NCI-H2107 (cell line): ENCODE results near the gene ATP5MG.
A peak's percentile ranks its signal among the peaks of the same experiment; 100 is the strongest.
"Not testable (repeated sequence)": the region's sequence is repeated elsewhere in the genome, so short reads cannot be mapped to it uniquely, and the experiment has no call there.

Source experiments
- DNase-seq: peaks from one replicate; lab custom pipeline; 2025; lab: John Stamatoyannopoulos, UW

Gene ATP5MG

DNA sequence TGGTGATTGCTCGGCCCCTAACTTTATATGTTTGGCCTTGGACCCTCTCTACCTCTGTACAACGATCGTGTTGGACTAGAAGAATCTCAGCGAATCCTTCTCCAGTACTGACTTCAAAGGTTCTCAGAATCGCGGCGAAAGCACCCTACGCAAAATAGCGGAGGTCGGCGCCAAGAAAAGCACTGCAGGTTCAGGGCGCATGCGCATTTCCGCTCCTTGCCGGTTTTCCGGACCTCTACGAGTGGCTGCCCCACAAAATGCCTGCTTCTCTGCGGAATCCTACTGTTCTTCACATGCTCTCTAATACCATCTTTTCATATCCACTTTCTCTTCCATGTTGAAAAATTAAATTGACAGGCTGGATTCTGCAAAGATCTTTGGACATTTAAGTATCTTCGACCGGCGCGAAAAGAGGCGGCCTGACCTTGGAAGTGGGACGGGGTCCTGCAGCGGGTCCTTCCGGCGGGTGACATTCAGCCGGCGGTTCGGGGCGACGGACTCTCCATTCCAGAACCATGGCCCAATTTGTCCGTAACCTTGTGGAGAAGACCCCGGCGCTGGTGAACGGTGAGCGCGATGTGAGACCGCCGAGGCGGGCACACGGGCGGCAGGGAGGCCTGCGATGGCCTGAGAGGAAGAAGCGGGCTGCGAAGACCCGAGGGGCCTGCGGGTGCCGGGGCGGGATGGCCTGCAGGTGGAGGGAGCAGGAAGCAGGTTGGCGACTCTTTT lies at the start of gene ATP5MG:
Gene ATP5MG (plus strand): TSS at position 456 of the 729 bp plus-strand sequence. CDS start 60 bp downstream, at position 516.
- DNase-seq = peak; percentile 71

GRCh38 chr11:118353084-118353710 lies 48.2 kb upstream of the ATP5MG start:
- DNase-seq = no peak

DNA sequence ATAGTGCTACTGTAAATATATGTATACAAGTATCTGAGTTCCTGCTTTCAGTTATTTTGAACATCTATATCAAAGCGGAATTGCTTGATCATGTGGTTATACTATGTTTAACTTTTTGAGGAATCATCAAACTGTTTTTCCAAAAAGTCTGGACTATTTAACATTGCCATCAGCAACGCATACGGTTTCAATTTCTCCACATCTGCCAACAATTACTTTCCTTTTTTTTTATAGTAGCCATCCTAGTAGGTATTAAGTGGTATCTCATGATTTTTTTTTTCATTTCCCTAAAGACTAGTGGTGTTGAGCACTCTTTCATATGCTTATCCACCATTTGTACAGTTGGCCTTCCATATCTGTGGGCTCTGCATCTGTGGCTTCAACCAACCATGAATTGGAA lies 43.3 kb upstream of the ATP5MG start:
- no peak for DNase-seq

- peak; percentile 89 for DNase-seq
These were observed 42.0 kb upstream of the ATP5MG start, which contains the start of gene UBE4A for GRCh38 chr11:118359295-118359958. Gene UBE4A, plus strand, starts transcription at chr11:118359600. Its CDS starts 5,481 bp downstream, at chr11:118365081.

- DNase-seq = no peak
These were observed 36.3 kb upstream of the ATP5MG start for GRCh38 chr11:118364956-118365615.

GRCh38 chr11:118366287-118366686 lies 35.1 kb upstream of the ATP5MG start:
- no peak for DNase-seq

DNA sequence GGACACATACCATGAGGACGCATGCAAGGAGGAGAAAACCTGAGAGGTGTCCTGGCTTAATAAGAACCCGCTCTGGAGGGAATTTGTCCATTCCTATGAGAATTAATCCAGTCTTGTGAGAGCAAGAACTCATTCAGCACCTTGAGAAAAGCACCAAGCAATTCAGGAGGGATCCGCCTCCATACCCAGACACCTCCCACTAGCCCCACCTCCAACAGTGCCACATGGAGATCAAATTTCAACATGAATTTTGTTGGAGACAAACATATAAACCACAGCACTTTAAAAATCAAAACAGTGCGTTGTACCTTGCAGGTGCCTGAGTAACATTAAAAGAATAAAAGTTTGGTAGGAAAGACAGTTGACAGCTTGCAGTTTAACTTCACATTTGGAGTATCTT lies 30.6 kb upstream of the ATP5MG start:
- no peak for DNase-seq

- DNase-seq = no peak
These were observed 28.1 kb upstream of the ATP5MG start for GRCh38 chr11:118373263-118373662.

GRCh38 chr11:118373871-118374270 lies 27.5 kb upstream of the ATP5MG start:
- DNase-seq = no peak

- no peak for DNase-seq
These were observed 26.7 kb upstream of the ATP5MG start for GRCh38 chr11:118374729-118375128.

GRCh38 chr11:118375978-118376377 lies 25.4 kb upstream of the ATP5MG start:
- no peak for DNase-seq

DNA sequence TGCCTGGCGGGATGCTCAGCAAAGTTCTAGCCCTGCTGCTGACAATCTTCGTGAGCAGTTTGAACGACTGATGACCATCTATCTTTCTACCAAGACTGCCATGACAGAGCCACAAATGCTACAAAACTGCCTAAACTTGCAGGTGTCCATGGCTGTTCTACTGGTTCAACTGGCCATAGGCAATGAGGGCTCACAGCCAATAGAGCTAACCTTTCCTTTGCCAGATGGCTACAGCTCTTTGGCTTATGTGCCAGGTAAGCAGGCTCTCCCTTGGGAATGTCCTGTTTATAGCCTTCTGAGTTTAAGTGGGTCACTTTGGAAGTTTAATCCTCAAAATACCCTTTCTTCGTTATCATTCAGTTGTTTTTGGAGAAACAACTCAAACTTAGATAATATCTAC lies 21.9 kb upstream of the ATP5MG start:
- DNase-seq = no peak

- DNase-seq = no peak
These were observed 20.8 kb upstream of the ATP5MG start for GRCh38 chr11:118380571-118380970.

GRCh38 chr11:118382954-118383353 lies 18.5 kb upstream of the ATP5MG start:
- no peak for DNase-seq

- no peak for DNase-seq
These were observed 17.7 kb upstream of the ATP5MG start for GRCh38 chr11:118383657-118384056.

- no peak for DNase-seq
These were observed 5.3 kb upstream of the ATP5MG start for GRCh38 chr11:118396097-118396501.

GRCh38 chr11:118397448-118397847 lies 4.0 kb upstream of the ATP5MG start:
- no peak for DNase-seq

DNA sequence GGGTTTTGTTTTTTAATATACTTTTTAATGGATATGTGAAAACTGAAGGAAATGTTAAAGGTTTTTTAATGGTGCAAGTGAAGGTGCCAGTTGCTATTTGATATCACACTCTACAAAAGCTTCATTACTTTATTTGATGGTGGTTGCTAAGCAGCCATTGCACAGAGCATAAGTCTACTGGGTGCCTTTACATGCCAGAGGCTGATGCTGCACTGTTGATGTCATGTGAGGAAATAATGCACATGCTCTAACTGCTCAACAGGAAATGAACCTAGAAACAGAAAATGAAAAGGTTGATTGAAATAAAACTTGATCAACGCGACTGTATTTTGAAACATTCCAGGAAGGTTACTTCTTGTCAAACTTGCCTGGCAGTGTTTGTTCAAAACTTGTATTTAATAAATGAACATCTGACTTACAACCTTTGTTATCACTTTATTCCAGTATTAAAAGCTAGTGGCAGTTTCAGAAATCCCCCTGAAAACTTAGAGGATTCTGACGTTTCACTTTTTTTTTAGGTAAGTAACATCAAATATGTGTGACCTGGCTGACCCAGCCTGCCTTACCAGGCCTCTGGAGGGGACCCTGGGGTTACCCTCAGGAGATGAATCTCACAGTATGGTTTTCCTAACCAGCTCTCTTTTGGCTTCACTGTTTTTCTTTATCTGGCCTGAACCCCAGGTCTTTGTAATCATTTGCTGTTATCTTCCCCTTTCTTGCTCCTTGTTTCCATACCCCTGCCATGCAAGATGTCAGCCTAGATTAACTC lies 2.4 kb upstream of the ATP5MG start:
- no peak for DNase-seq

- no peak for DNase-seq
These were observed 629 bp downstream of the ATP5MG start for GRCh38 chr11:118401880-118402590.

- DNase-seq = not testable (repeated sequence)
These were observed 1.2 kb downstream of the ATP5MG start for GRCh38 chr11:118402594-118402993.

DNA sequence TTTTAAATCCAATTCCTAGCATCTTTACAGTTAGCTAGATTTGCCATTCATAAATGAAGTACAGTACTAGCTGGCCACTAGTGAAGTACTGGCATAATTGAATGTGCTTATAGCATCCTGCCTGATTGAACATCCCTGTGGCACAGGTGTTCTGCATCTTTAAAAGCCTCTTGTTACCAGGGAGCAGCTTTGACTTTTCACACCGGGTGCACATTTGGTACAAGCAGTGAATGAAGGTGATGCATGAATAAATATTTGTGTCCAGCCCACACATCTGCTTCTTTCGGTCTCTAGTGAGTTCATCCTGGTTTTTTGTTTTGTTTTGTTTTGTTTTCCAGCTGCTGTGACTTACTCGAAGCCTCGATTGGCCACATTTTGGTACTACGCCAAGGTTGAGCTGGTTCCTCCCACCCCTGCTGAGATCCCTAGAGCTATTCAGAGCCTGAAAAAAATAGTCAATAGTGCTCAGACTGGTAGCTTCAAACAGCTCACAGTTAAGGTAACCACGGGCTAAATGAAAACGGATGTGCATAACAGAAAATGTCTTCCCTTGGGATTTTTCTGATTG lies 5.3 kb downstream of the ATP5MG start:
- DNase-seq = peak; percentile 69
